Astrocyte (in vitro differentiated cells and primary cell): ENCODE measurements around the gene EIF2D. TPM values are rescaled to one million over a fixed set of nuclear protein-coding genes. Genes with fewer than 3 reads are reported as not detected.

Source experiments
- DNase-seq: peaks from one replicate; pipeline ENCODE4 v3.0.0-alpha.2; 2010; ENCODE audit warnings: low read depth
- FAIRE-seq: peaks from 2 replicates; lab custom pipeline; 2011; peaks lifted over from hg19 to GRCh38; lab: Jason Lieb, UNC
- H2AFZ ChIP-seq: 2 replicates; pipeline ENCODE4 v1.6.0; 2012; ENCODE audit warnings: low read depth, low read length, inconsistent platforms
- H3K27ac ChIP-seq: 2 replicates; pipeline ENCODE4 v1.5.1; 2011; ENCODE audit warnings: low read depth, low read length, inconsistent platforms
- H3K27me3 ChIP-seq: 2 replicates; pipeline ENCODE4 v1.6.0; 2011; ENCODE audit warnings: low read length, inconsistent platforms; ENCODE audit not compliant: insufficient read depth
- H3K36me3 ChIP-seq: 2 replicates; pipeline ENCODE4 v1.5.1; 2011; ENCODE audit warnings: low read length, inconsistent platforms; ENCODE audit not compliant: insufficient read depth
- H3K4me1 ChIP-seq: 2 replicates; pipeline ENCODE4 v1.5.1; 2011; ENCODE audit warnings: low read length, inconsistent platforms; ENCODE audit not compliant: insufficient read depth
- H3K4me2 ChIP-seq: 2 replicates; pipeline ENCODE4 v1.6.0; 2012; ENCODE audit warnings: low read length, inconsistent platforms
- H3K4me3 ChIP-seq: 2 replicates; pipeline ENCODE4 v1.5.1; 2011; ENCODE audit warnings: low read depth, mild to moderate bottlenecking, low read length, inconsistent platforms; ENCODE audit not compliant: insufficient read depth
- H3K79me2 ChIP-seq: 2 replicates; pipeline ENCODE4 v1.6.0; 2012; ENCODE audit warnings: mild to moderate bottlenecking, low read length, inconsistent platforms; ENCODE audit not compliant: insufficient read depth
- H3K9ac ChIP-seq: 2 replicates; pipeline ENCODE4 v1.6.0; 2012; ENCODE audit warnings: mild to moderate bottlenecking, low read length, inconsistent platforms
- H3K9me3 ChIP-seq: 2 replicates; pipeline ENCODE4 v1.5.1; 2012; ENCODE audit warnings: low read depth, mild to moderate bottlenecking, low read length, inconsistent platforms; ENCODE audit not compliant: insufficient read depth
- H4K20me1 ChIP-seq: 2 replicates; pipeline ENCODE4 v1.6.0; 2012; ENCODE audit warnings: low read length, inconsistent platforms; ENCODE audit not compliant: insufficient read depth
- H3K27ac Mint-ChIP-seq: one replicate; pipeline ENCODE4 v1.8.0; 2021; ENCODE audit warnings: mild to moderate bottlenecking, mixed read lengths; ENCODE audit not compliant: unreplicated experiment
- H3K27me3 Mint-ChIP-seq: one replicate; pipeline ENCODE4 v1.8.0; 2021; ENCODE audit warnings: low read depth, mixed read lengths; ENCODE audit not compliant: unreplicated experiment
- H3K36me3 Mint-ChIP-seq: one replicate; pipeline ENCODE4 v1.8.0; 2021; ENCODE audit warnings: low read depth, mixed read lengths; ENCODE audit not compliant: unreplicated experiment
- H3K4me1 Mint-ChIP-seq: one replicate; pipeline ENCODE4 v1.8.0; 2021; ENCODE audit warnings: low read depth, mixed read lengths; ENCODE audit not compliant: unreplicated experiment
- H3K4me3 Mint-ChIP-seq: one replicate; pipeline ENCODE4 v1.8.0; 2021; ENCODE audit warnings: mild to moderate bottlenecking, moderate library complexity, mixed read lengths; ENCODE audit not compliant: unreplicated experiment
- H3K9me3 Mint-ChIP-seq: one replicate; pipeline ENCODE4 v1.8.0; 2021; ENCODE audit warnings: mild to moderate bottlenecking, mixed read lengths; ENCODE audit not compliant: unreplicated experiment
- CTCF ChIP-seq: IDR thresholded peaks from 2 replicates; pipeline ENCODE4 v1.5.1; 2011; ENCODE audit warnings: low read depth, mild to moderate bottlenecking, inconsistent platforms, low read length, moderate library complexity; ENCODE audit not compliant: insufficient read depth
- EZH2 ChIP-seq: IDR thresholded peaks from 2 replicates; pipeline ENCODE4 v1.6.1; 2012; ENCODE audit warnings: mild to moderate bottlenecking, low read length, inconsistent platforms; ENCODE audit not compliant: insufficient read depth
- total RNA-seq: library from RNA; stranded (reverse); gene quantifications from 2 replicates; pipeline ENCODE4 v1.2.1, GENCODE V29; 2021

Gene EIF2D
- total RNA-seq, 1 donor from 2014 or later: 27.3 TPM

GRCh38 chr1:206590025-206590758, 22.1 kb downstream of the EIF2D start:
- H3K4me3 ChIP-seq: no peak overlapping the region
- H3K36me3 Mint-ChIP-seq: peaks cover 24% of the 10 kb centered on the region
- peaks cover 55% of the 10 kb centered on the region for H3K4me1 Mint-ChIP-seq
- H3K4me2 ChIP-seq: peak overlapping the region; percentile 61
- H3K27me3 ChIP-seq: no peaks in the 10 kb centered on the region
- no peak overlapping the region for H2AFZ ChIP-seq
- no peaks in the 10 kb centered on the region for H3K9me3 ChIP-seq
- H3K27ac Mint-ChIP-seq: peak overlapping the region; percentile 16
- peak; percentile 82 for DNase-seq
- no peak for FAIRE-seq
- no peaks in the 10 kb centered on the region for H3K79me2 ChIP-seq
- H3K9me3 Mint-ChIP-seq: no peaks in the 10 kb centered on the region
- H3K4me3 Mint-ChIP-seq: peak overlapping the region; percentile 0
- peaks cover 1% of the 10 kb centered on the region for H3K27me3 Mint-ChIP-seq
- no peaks in the 10 kb centered on the region for H4K20me1 ChIP-seq
- H3K9ac ChIP-seq: no peak overlapping the region
- H3K4me1 ChIP-seq: peaks cover 28% of the 10 kb centered on the region
- TF ChIP-seq CTCF: peak; percentile 28
- no peak for TF ChIP-seq EZH2
- H3K36me3 ChIP-seq: peaks cover 19% of the 10 kb centered on the region
- peak overlapping the region; percentile 24 for H3K27ac ChIP-seq

- no peaks in the 10 kb centered on the region for H4K20me1 ChIP-seq
- H3K27me3 Mint-ChIP-seq: peaks cover 5% of the 10 kb centered on the region
- H3K9me3 Mint-ChIP-seq: no peaks in the 10 kb centered on the region
- peak overlapping the region; percentile 61 for H3K4me2 ChIP-seq
- no peaks in the 10 kb centered on the region for H3K27me3 ChIP-seq
- H3K36me3 ChIP-seq: peaks cover 11% of the 10 kb centered on the region
- no peak for FAIRE-seq
- H3K79me2 ChIP-seq: no peaks in the 10 kb centered on the region
- H3K4me1 Mint-ChIP-seq: peaks cover 55% of the 10 kb centered on the region
- H3K4me3 ChIP-seq: no peak overlapping the region
- no peak overlapping the region for H2AFZ ChIP-seq
- H3K27ac Mint-ChIP-seq: peak overlapping the region; percentile 42
- peaks cover 28% of the 10 kb centered on the region for H3K4me1 ChIP-seq
- no peaks in the 10 kb centered on the region for H3K9me3 ChIP-seq
- H3K27ac ChIP-seq: peak overlapping the region; percentile 64
- peak overlapping the region; percentile 30 for H3K9ac ChIP-seq
- peaks cover 22% of the 10 kb centered on the region for H3K36me3 Mint-ChIP-seq
- DNase-seq: peak; percentile 95
- no peak for TF ChIP-seq EZH2
- no peak for TF ChIP-seq CTCF
- no peak overlapping the region for H3K4me3 Mint-ChIP-seq
Measured at GRCh38 chr1:206589206-206589605, 23.1 kb downstream of the EIF2D start.

GRCh38 chr1:206588492-206588891, 23.8 kb downstream of the EIF2D start:
- Histone ChIP-seq H3K9me3 (no peaks in the 10 kb centered on the region), H3K27ac (peak overlapping the region; percentile 64), H3K4me3 (no peak overlapping the region), H3K36me3 (peaks cover 5% of the 10 kb centered on the region), H2AFZ (no peak overlapping the region), H3K4me1 (peaks cover 28% of the 10 kb centered on the region), H3K9ac (no peak overlapping the region), H3K79me2 (no peaks in the 10 kb centered on the region), H3K27me3 (no peaks in the 10 kb centered on the region), H4K20me1 (no peaks in the 10 kb centered on the region), H3K4me2 (peak overlapping the region; percentile 61)
- no peak for TF ChIP-seq CTCF
- TF ChIP-seq EZH2: no peak
- FAIRE-seq: no peak
- Mint-ChIP-seq H3K4me1 (peaks cover 55% of the 10 kb centered on the region), H3K9me3 (no peaks in the 10 kb centered on the region), H3K27me3 (peaks cover 7% of the 10 kb centered on the region), H3K4me3 (peak overlapping the region; percentile 66), H3K27ac (peak overlapping the region; percentile 84), H3K36me3 (peaks cover 20% of the 10 kb centered on the region)
- peak; percentile 60 for DNase-seq
